GM21723 (cell line): ENCODE data around the gene BMP2.

Source experiments
- ATAC-seq: cut with Tn5 transposase; IDR thresholded peaks from one replicate; pipeline ENCODE4 v1.9.1; 2021; ENCODE audit warnings: mild to moderate bottlenecking, moderate library complexity; ENCODE audit not compliant: unreplicated experiment

BMP2 gene

DNA sequence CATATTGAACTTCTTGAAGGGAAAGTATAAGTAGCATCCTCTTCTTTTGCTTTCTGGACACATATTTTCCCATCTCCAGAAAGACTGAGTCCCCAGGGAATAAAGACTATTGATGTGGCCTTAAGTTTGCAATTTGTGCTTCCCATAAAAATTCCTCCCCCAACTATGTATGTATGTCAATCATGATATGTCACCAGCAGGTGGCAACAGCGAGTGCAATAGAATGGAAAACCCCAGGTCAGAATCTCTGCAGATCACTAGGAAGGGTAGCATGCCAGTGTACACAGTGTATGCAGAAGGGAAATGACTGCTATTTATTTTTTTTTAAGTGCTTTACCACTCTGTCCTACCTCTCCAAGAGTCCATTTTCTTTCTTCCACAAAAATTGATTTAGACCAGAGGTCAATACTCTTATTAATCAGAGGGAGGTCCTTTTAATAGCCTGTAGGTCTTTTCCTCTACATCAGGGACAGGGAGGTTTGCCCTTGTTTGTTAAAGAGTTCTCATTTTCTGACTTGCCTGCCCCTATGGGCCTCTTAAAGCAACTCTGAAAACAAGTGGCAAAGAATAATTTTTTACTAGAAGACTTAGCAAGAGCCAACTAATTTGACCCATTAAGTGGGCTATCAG lies 61.4 kb downstream of the BMP2 start:
- peak; percentile 96 for ATAC-seq

DNA sequence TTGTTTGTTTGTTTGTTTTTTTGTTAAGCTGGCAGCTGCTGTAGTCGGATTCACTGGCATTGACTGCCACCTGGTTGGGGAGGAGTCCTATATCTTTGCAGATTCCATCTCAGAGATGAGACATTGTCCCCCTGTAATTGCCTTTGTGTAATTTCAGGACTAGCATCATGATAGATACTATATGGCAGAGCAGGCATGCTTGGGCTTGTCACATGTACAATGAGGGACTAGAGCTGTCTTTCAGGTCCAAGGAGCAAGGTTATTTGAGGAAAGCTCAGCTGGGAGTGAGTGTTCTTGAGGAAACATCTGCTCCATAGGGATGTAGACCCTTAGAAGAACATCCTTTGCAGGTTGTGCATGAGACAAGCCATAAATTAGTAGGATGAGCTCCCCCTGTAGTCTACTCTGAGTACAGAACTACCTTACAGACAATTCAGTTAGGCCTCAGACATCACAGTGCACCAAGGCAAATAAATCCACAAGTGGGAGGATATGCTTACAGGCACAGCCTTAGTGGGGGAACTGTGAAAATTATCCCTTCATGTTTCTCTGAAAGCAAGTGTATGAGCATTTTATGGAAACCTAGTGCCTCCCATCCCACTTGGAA lies 62.1 kb downstream of the BMP2 start:
- no peak for ATAC-seq
